ENCODE results near the gene ROR2. TPM values are rescaled to one million over a fixed set of nuclear protein-coding genes. Genes with fewer than 3 reads are reported as not detected.

ROR2 gene
- total and polyA plus RNA-seq, 10 donors, result 0.65 to 15.6 (median 6.0) TPM

- Histone ChIP-seq H3K4me1 (no peaks in the 10 kb centered on the region), H3K4me3 (no peak overlapping the region), H3K9me3 (no peaks in the 10 kb centered on the region), H3K27me3 (replicated peaks in 1 of 7) (peaks cover 0 to 8% (median 0%) of the 10 kb centered on the region in 7 donors), H3K36me3 (no peaks in the 10 kb centered on the region), H3K27ac (no peak overlapping the region)
- no peak for DNase-seq
- intact Hi-C loops (cut with DNase I; ENCODE audit: low total_unique reads), result no loop called here
- no peak for TF ChIP-seq POLR2AphosphoS5 (IDR thresholded peaks at IDR 0.05)
- no peak for TF ChIP-seq CTCF (IDR thresholded peaks at IDR 0.05 in 8 of 11, conservative IDR thresholded peaks at IDR 0.05 in 3 of 11)
- no peak for TF ChIP-seq POLR2A (IDR thresholded peaks at IDR 0.05)
- WGBS, 5 donors, result 62 to 99% (median 79%) methylated on average over 3 of the region's 3 CpGs
Measured at GRCh38 chr9:91661451-91661850, 288.6 kb downstream of the ROR2 start.

DNA sequence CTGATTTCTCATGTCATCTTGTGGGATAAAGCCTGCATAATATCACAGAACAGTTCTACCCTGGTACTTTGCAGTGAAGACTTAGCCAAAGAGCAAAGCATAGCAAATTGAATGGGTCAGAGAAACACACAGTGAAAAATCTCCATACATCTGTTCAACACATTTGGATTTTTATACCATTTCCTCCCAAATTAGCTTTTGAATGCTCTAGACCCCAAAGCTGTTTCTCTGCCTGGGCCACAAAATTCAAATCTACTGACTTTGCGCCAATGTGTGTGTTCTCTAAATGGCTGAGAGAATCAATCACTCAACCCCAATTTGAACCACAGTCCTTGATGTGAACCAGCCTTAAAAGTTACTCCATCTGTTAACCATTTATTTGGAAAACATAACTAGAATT, 289.5 kb downstream of the ROR2 start:
- intact Hi-C loops (cut with DNase I; ENCODE audit: low total_unique reads), result no loop called here
- Histone ChIP-seq H3K4me3 (no peak overlapping the region), H3K27ac (no peak overlapping the region), H3K9me3 (no peaks in the 10 kb centered on the region), H3K36me3 (no peaks in the 10 kb centered on the region), H3K27me3 (replicated peaks in 1 of 7) (peaks cover 0 to 8% (median 0%) of the 10 kb centered on the region in 7 donors), H3K4me1 (no peaks in the 10 kb centered on the region)
- no peak for DNase-seq
- no peak for TF ChIP-seq POLR2A (IDR thresholded peaks at IDR 0.05)
- WGBS, 5 donors, result 39 to 100% (median 100%) methylated on average over 1 of the region's 1 CpG

DNA sequence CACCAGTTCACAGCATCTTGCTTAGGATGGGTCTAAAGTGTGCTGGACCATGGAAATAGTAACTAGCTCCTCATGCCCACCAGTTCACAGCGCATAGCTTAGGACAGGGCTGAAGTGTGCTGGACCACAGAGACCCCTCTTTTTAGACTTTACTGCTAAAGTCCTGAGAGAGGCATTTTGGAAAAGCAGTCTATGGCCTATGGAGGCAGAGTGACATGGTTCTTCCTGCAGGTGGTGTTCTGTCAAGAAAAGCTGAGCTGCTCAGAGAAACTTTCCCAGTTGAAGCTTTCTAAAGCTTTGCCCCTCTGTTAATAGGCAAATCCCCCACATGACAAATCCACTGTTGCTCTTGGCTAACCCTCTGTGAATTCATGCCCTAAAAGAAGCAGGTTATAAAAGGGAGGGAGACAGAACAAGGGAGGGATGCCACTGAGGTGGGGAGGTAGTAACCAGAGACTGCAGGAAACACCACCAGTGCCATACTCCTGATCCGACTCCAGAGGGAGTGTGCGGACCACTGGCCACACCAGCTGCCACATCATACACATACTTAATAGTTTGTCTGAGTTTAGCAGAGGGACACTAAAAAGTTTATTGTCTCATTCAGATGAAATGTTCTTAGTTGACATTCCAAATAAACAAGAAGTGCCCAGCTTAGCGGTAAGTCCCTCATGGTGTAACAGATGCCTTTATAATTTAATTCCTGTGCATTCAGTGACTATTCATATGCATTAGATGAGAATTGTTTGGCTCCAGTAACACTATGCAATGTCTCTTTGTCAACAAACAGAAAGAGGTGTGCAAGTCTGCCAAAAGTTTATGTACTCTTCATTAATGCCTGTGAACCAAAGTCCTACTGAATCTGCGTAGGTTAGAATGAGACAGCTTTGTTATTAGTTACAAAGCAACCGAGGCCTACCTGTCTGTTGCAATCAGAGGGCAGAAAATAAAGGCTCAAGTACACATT, 290.2 kb downstream of the ROR2 start:
- Histone ChIP-seq H3K27me3 (replicated peaks in 1 of 7) (peaks cover 0 to 8% (median 0%) of the 10 kb centered on the region in 7 donors), H3K4me1 (no peaks in the 10 kb centered on the region), H3K9me3 (no peaks in the 10 kb centered on the region), H3K36me3 (no peaks in the 10 kb centered on the region), H3K4me3 (no peak overlapping the region), H3K27ac (no peak overlapping the region)
- intact Hi-C loops (cut with DNase I; ENCODE audit: low total_unique reads), result no loop called here
- TF ChIP-seq POLR2A (IDR thresholded peaks at IDR 0.05) (no peak), CTCF (IDR thresholded peaks at IDR 0.05 in 8 of 11, conservative IDR thresholded peaks at IDR 0.05 in 3 of 11) (peak in 2 of 11 experiments; percentile 22)
- no peak for DNase-seq
- WGBS, 5 donors, result 76 to 83% (median 80%) methylated on average over 6 of the region's 6 CpGs

- H3K27me3 ChIP-seq (replicated peaks in 1 of 7), result peaks cover 0 to 8% (median 0%) of the 10 kb centered on the region in 7 donors
- intact Hi-C loops (cut with DNase I; ENCODE audit: low total_unique reads), result no loop called here
- H3K27ac ChIP-seq, result no peak overlapping the region
- no peaks in the 10 kb centered on the region for H3K9me3 ChIP-seq
- no peak overlapping the region for H3K4me3 ChIP-seq
- no peaks in the 10 kb centered on the region for H3K4me1 ChIP-seq
- WGBS, 5 donors, result 77 to 91% (median 86%) methylated on average over 9 of the region's 9 CpGs
- TF ChIP-seq CTCF (IDR thresholded peaks at IDR 0.05 in 8 of 11, conservative IDR thresholded peaks at IDR 0.05 in 3 of 11) (no peak), POLR2A (IDR thresholded peaks at IDR 0.05) (no peak), POLR2AphosphoS5 (IDR thresholded peaks at IDR 0.05) (no peak)
- H3K36me3 ChIP-seq, result no peaks in the 10 kb centered on the region
- DNase-seq, result no peak
Measured at GRCh38 chr9:91658513-91659105, 291.4 kb downstream of the ROR2 start.
